ENCODE measurements around the gene COIL.
"Not testable (repeated sequence)": the region's sequence is repeated elsewhere in the genome, so short reads cannot be mapped to it uniquely, and the experiment has no call there.

COIL gene

DNA sequence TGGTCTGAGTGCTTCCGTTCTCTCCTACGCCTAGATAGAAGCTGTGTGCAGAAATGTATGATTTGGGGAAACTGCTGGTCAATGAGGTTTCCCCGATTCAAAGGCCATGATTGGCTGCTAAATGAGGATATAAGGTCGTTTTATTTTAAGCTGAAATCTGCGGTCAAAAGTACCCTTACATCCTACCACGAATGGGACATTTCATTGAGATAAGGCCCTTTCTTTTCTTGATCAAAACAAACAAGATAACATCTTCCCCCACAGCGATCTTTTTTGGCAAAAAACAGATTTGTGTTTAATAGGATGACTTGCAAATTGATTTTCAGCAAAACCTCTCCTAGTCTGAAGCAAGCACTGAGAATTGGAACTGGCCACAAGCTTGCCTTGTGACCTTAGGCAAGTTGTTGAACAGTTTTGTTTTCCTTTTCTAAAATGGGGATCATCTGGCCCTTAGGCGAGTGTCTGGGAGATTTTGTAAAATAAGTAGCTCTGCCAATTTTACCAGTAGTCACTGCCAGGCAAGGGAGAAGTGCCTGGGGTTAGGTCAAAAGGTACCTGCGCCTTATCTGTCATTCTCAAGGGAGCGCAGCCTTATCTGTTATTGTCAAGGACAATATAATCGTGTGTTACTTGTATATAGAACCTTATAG, 17.7 kb upstream of the COIL start:
- DNase-seq = peak; percentile 50 to 59

DNA sequence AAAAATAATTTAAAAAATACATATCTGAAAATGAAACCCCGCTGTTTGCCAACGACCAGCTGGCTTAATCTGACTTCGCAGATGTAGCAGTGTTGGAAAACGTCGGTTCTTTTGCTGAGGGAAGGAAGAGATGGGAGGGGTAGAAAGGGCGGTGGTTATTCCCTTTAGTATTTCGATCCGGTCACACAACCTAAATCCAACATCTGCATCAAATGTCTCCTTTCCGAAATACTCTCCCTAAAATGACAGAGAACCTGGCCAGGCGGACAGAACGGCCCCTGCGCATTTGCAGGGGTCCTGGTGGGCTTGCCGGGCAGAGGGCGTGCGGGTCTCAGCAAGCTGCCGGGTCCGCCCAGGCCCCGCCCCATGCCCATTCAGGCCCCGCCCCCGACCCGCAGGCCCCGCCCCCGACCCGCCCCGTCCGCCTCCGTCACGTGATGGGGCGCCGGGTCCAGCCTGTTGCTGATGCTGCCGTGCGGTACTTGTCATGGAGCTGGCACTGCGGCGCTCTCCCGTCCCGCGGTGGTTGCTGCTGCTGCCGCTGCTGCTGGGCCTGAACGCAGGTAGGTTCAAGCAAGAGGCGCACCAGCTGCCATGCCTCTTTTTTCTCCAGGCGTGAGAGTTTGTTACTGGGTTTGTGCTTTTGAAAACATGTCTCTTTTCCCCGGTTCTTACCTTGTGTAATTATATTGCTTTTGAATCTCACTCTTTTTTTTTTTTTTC, 17.0 kb upstream of the COIL start, which contains the start of gene SCPEP1:
Gene SCPEP1, plus strand, starts transcription at position 459 of the 723 bp plus-strand sequence. Its CDS starts 29 bp downstream, at position 488.
- DNase-seq = peak; percentile 69 to 86

DNA sequence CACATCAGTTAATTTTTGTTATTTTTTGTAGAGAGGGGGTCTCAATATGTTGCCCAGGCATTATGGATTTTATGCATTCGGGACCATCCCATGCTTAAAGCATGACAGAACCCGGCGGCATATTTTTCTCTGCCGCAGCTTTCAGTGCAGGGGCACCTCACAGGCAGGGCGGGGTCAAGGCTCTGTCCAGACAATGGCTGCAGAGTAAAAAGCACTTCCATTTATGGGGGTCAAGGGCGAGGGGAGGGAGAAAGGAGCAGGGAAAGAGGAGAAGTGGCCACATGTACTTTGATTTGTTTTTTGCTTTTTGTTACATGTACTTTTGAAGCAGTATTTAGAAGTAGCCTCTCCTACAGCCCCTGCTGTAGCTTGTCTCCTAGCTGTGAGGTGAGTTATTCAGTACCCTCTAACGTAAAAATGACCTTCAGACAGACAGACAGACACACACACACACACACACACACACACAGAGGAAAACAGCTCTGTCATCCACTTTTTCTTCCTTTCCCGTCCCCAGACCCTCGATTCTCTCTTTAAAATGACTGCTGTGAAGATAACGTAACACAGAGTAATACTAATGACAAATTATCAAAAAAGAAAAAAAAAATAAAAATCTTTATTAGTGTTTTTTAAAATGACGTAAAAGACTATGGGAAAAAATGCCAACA, 16.2 kb upstream of the COIL start:
- no peak for DNase-seq

DNA sequence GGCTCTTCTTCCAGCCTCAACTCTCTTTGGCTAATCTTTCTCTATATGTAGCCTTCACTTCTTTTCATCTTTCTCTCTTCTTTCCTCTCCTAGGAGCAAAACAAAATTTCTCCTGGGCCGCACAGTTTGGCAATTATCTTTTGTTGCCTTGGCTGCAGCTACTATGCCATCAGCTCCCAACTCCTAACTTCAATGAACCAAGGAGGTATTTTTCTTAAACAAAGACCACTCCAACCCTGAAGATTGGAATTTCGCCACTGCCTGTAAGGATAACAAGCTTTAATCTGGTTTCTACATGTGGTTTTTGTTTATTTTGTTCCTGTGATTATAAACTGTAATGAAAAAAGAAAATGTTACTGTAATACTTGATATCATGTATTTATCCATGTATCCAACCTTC, 14.8 kb upstream of the COIL start:
- DNase-seq = no peak

DNA sequence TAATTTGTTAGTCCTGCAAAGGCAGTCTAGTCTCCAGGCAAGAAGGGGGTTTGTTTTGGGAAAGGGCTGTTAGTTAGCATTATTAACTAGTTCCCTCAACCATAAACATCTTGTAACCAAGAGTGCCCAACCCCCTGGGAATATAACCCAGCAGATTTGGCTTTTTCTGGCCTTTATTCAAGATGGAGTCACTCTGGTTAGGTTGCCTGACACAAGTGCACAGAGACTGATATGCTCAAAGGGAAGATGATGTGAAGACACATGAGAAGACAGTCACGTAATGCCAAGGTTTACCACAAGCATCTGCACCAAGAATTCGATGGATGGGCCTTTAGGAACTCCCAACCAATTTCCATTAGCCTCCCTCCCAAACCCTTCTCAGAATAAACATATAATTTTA, 13.2 kb upstream of the COIL start:
- DNase-seq = no peak

DNA sequence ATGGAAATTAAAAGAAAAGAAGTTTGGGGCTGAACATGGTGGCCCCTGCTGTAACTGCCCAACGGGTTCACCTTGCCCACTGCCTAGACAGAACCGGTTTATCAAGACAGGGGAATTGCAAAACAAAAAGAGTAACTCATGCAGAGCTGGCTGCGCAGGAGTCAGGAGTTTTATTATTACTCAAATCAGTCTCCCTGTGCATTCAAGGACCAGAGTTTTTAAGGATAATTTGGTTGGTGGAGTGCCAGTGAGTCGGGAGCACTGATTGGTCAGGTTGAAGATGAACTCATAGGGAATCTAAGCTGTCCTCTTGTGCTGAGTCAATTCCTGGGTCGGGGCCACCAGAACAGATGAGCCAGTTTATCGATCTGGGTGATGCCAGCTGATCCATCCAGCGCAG, 12.7 kb upstream of the COIL start:
- no peak for DNase-seq

DNA sequence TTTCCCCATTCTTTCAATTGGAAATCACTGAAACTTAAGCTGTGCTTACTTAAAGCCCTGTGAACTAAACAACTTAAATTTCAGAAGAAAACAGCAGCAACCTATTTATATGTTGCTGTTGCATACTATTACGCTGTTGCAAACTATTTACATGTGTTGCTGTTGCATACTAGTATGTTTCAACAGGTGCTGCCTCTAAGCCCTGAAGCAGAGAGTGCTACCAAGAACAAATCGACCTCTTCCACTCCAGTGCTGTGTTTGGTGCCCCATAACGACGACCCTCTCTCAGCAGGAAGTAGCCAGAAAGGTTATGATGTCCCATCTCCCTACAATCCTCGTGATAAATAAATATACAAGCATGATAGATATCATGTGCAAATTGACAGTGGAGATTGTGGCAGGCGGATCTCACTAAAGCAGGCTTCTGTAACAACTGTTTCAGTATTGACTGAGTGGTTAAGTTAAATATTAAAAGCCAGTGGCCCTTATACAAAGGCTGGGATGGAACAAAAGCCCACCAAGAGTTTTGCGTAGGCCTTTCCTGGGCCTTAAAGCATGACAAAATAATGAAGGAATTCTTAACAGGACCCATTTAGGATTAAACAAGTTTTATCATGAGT, 11.4 kb upstream of the COIL start:
- DNase-seq = no peak

DNA sequence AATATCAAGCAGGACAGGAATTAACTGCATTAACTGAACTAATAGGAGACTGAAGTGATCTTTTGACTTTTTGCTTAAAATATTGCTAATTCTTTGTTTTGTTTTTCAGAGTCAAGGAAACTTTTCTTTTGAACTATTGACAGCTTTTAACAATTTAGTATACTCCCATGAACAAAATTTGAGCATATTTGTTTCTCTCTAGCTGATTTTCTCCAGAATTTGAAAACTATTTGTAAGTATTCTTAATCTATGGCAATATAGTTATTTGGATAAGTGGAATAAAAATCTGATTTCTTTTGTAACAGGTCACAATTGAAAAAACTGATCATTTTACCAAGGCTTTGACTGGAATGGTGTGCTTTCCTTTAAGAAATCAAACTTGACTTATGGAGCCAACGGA, 10.1 kb upstream of the COIL start:
- no peak for DNase-seq

DNA sequence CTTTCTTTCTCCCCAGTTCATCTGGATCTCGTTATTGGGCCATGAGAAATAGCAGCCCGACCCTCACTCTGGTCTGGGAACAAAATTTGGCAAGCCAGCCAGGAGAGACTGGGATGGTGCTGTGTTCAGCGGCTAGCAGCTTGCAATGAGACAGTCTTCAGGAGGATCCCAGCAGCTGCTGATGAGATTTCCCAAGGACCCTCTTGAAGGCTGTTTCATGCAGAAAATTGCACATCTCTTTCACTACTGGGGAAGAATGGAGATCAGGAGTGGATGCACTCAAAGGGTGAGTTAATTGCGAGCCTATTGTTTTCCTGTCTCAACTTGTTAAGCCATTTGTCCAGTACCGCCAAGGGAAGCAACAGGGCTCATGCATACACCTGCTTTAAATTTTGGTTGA, 5.5 kb upstream of the COIL start:
- no peak for DNase-seq

DNA sequence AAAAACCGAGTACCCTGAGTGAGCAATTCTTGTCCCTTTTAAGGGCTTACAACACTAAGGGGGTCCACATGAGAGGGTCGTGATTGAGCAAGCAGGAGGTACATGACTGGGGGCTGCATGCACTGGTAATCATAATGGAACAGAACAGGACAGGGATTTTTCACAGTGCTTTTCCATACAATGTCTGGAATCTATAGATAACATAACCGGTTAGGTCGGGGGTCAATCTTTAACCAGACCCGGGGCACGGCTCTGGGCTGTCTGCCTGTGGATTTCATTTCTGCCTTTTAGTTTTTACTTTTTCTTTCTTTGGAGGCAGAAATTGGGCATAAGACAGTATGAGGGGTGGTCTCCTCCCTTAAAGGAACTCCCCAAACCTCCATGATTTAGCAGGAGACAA, 4.8 kb upstream of the COIL start:
- not testable (repeated sequence) for DNase-seq

DNA sequence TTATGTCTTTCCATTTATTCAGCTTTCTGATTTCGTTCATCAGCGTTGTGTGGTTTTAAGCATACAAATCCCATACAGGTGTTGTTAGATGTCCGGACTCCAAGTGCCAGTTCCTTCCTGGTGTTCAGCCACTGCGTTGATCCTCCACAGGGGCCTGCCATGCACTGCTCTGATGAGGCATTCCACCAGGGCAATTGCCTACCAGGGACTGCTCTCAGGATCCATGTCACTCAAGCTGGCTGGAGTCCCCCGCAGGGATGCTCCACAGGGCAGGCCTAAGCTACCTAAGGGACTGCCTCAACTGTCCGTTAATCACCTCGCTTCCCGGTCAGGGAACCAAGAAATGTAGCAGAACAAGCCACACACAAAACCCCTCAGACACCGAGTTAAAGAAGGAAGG, 4.4 kb upstream of the COIL start:
- not testable (repeated sequence) for DNase-seq

DNA sequence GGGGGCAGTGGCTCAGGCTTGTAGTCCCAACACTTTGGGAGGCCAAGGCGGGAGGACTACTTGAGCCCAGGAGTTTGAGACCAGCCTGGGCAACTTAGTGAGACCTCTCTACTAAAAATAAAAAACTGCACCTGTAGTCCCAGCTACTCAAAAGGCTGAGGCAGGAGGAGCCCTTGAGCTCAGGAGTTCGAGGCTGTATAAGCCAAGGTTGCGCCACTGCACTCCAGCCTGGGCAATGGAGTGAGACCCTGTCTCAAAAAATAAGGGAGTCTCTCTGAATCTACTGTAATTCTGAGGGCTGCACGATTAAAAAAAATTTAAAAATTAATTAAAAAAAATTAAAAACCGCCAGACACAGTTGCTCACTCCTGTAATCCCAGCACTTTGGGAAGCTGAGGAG, 3.9 kb downstream of the COIL start:
- DNase-seq = no peak

DNA sequence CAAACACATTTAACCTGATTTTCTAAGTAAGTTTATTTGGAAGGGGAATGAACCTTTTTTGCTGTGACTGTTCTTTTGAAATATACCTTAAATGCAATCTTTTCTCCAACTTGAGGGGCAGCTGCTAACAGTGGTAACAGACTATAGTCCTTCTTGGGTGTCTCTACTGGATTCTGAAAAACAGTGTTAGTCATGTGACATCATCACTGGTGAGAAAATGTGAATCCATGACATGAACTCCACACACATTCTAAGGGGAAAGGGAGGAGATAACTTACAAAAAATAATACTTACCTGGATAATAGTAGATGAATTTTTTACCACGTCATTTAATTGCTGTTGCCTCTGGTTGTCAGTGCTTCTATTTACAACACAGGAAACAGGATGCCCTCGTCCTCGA, 11.3 kb downstream of the COIL start:
- no peak for DNase-seq

DNA sequence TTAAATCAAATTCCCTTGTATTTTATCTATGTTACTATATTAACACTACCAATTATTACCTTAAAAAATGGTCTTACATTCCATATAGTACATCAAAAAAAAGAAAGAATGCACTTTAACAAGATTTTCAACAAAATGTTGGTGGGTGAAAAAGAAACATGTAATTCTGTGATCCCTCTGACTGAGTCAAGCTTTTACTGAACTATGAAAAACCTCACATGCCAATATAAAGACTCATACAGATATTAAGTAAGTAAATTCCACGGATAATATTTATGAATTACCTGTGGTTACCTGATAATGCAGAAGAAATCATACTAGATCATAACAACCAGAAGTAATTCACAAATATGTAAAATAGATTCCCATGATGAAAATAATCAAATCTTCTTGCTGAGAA, 12.4 kb downstream of the COIL start:
- DNase-seq = no peak

DNA sequence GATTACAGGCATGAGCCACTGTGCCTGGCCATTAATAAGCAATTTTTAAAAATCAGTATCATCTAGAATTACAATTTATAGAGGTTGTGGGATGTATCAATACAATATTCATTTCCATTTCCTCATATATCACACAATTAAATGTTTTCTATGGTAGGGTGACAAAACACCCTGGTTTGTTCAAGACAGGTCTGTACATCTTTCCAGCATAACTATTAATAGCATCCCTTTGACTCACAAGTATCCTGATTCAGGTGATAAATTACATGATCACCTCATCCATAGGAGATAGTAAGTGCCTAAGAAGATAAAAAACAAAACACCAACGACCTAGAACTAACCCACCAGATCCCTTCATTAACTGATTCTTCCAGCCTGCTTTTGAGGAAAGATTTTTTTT, 13.1 kb downstream of the COIL start:
- DNase-seq = no peak

DNA sequence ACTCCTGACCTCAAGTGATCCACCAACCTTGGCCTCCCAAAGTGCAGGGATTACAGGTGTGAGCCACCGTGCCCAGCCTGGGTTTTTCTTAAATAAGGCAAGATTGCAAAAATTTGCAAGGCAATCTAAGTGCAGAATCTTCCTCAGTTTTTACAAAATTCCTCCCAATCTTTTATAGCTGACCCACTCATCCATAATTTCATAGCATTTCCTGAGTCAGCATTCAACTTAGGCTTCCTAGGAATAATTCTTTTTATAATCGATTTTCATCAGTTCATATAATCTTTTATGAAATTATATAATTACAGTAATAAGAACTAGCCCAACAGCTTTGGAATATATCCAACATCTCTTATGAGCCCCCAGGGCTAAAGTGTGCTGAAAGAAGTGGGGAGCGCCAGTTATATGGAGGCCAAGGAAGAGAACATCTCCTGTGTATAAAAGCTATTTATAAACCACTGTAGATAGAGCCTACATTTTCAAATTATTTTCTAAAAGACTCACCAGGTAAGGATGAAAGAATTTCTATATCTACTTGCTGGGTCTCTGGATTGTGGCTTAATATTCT, 14.8 kb downstream of the COIL start:
- DNase-seq = no peak

DNA sequence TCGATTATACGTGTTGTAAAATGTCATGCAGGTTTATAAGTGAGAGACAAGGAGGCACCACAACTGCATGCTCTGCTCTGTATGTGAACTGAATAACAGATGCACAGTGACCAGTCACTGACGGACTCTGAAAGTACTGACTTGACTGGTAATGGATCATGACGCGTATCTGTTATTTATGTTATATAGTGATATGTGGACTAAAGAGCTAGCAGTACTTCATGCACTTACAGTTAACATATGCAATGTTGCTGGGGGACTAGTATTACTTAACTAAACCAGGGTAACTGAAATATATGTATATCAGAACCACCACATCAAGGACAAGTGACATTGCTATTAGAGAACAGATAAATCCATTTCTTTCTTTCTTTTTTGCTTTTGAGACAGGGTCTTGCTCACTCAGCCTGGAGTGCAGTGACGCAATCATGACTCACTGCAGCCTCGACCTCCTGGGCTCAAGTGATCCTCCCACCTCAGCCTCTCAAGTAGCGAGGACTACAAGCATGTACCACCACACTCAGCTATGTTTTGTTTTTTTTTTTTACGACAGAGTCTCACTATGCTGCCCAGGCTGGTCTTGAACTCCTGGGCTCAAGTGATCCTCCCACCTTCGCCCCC, 17.2 kb downstream of the COIL start:
- DNase-seq = no peak

DNA sequence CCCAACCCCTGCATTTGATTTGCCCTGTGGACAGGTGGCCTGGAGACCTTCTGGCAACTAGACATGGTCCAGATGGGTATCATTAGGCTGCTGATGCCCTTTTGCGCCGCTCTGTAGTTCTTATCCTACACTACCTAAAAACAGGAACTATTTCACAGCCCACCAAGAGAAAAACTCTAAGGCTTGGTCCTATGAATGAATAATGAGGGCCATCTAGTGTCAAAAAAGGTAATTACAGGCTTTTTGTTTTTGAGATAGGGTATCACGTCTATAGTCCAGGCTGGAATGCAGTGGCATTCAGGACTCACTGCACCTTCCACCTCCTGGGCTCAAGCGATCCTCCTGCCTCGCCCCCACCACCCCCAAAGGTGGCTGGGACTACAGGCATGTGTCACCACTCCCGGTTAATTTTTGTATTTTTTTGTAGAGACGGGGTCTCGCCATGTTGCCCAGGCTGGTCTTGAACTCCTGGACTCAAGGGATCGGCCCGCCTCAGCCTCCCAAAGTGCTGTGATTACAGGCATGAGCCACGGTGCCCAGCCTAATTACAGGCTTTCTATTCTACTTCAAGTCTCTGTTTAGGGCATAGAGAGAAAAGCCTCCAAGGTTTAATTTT, 20.9 kb downstream of the COIL start:
- DNase-seq = peak; percentile 66 to 88

DNA sequence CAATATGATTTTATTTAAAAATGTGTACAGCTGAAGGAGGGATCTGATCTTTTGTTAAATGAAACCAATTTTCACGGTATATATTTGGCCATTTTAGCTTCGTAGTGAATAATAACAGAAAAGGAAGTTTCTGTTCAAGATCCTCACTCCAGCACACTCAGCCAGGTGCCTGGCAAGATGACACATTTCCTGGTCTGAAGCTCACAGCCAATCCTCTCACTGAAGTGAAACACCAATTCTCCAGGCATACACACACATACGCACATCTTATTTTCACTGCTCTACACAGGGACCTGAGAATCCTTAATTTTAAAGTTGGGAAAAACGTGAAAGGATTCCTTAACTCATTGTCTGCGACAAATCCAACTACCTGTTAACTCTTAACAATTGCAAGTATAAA, 22.6 kb downstream of the COIL start:
- DNase-seq = not testable (repeated sequence)

DNA sequence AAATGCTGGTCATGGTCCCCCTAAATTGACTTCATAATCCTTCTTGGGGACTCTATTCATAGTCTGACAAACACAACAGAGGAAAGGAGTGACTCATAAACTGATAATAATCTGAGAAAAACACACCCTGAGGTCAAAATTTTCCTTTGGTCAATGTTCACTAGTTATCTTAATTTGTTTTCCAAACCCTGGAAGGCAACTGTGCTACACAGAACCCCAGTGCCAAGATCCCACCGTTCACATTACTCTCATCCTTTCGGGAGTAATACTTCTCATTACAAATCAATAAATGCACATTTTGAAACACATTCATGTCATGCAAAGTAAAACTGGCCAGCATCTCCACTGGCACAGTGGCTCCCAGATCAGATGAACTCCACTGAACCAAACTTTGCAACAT, 23.2 kb downstream of the COIL start:
- no peak for DNase-seq

DNA sequence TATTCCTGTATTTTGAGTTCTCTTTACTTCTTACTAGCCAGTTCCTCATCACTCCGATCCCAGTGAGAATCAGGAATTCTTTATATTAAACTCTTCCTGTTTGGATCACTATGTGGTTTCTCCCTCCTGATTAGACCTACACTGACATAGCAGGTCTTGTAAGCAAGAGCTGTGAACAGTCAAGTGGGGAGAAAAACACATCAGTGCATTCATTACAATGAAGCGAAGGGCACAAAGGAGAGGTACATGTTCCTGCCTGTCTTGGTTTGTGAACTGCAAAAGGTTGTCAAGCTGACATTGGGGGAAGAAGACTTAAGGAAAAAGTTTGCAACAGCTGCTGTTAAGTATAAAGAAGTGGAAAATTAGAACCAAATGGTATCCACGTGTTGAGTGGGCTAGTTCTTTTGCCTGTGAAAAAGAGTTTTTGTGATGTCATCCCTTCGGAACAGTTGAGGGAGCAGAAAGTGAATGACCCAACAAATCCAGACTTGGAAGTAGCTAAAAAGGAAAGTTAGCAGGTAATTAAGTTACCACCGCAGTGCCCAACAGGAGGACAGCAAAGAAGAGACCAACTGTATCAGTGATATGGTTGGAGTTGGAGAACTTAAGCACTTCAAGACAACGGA, 24.0 kb downstream of the COIL start:
- no peak for DNase-seq

DNA sequence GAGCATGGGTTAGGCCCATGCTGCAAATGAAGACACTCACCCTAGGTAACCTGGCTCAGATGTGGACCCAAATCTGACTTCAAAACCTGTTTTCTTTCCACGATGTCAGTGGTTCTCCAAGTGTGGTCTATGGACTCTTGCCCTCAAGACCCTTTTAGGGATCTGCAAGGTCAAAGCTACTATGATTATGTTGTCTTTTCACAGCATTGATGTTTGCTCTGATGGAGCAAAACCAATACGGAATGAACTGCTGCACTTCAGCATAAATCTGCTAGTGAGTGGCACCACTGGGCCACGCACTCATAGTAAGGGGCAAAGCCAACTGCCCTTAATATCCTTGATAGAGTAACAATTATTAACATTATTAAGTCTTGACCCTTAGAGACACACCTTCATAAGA, 25.4 kb downstream of the COIL start:
- no peak for DNase-seq

All from inflammatory macrophage (primary cell).